PFSK-1 (cell line): ENCODE data around the gene INPP4A.

ENCODE experiments used
- FOXP2 ChIP-seq: optimal IDR thresholded peaks from 2 replicates; pipeline ENCODE3; 2011; ENCODE audit warnings: borderline replicate concordance, control low read depth, inconsistent platforms; ENCODE audit not compliant: insufficient read depth; ENCODE audit errors: extremely low read length, extremely low read depth
- POLR2AphosphoS5 ChIP-seq: IDR thresholded peaks from 2 replicates; pipeline ENCODE4 v1.6.1; 2012; ENCODE audit warnings: low read depth, mild to moderate bottlenecking, control low read depth, low read length, moderate library complexity
- REST ChIP-seq, 2 experiments: IDR thresholded peaks; 2 replicates each; pipeline versions ENCODE4 v1.6.1 to v1.8.0; 2011 to 2012; ENCODE audit warnings: low read depth in 2 of 2, low read length in 2 of 2, control low read depth in 1 of 2, inconsistent platforms in 1 of 2, mild to moderate bottlenecking in 1 of 2, moderate library complexity in 1 of 2; ENCODE audit not compliant: insufficient read depth in 1 of 2
- SIN3A ChIP-seq: IDR thresholded peaks from 2 replicates; pipeline ENCODE4 v1.6.1; 2012; ENCODE audit warnings: mild to moderate bottlenecking, low read length, moderate library complexity, borderline replicate concordance; ENCODE audit not compliant: insufficient read depth
- TAF1 ChIP-seq: IDR thresholded peaks from 2 replicates; pipeline ENCODE4 v1.6.1; 2012; ENCODE audit warnings: low read length, control low read depth, borderline replicate concordance; ENCODE audit not compliant: insufficient read depth

Gene INPP4A

GRCh38 chr2:98403878-98404277 is 40.8 kb upstream of the INPP4A start:
- TF ChIP-seq FOXP2 (no peak), TAF1 (no peak), REST (IDR thresholded peaks at IDR 0.05; ENCODE audit: insufficient read depth in 1 of 2, low read depth in 2 of 2, low read length in 2 of 2) (no peak), POLR2AphosphoS5 (no peak), SIN3A (no peak)

GRCh38 chr2:98404556-98405250 is 40.0 kb upstream of the INPP4A start:
- TF ChIP-seq FOXP2 (no peak), POLR2AphosphoS5 (no peak), SIN3A (no peak), REST (IDR thresholded peaks at IDR 0.05; ENCODE audit: insufficient read depth in 1 of 2, low read depth in 2 of 2, low read length in 2 of 2) (no peak)

- no peak for TF ChIP-seq FOXP2
- no peak for TF ChIP-seq TAF1
- TF ChIP-seq SIN3A, result no peak
- TF ChIP-seq POLR2AphosphoS5, result no peak
- TF ChIP-seq REST (IDR thresholded peaks at IDR 0.05; ENCODE audit: insufficient read depth in 1 of 2, low read depth in 2 of 2, low read length in 2 of 2), result no peak
Measured at GRCh38 chr2:98405301-98405700, 39.4 kb upstream of the INPP4A start.

GRCh38 chr2:98408155-98408554 is 36.5 kb upstream of the INPP4A start:
- TF ChIP-seq TAF1, result no peak
- no peak for TF ChIP-seq POLR2AphosphoS5
- no peak for TF ChIP-seq SIN3A
- TF ChIP-seq FOXP2, result no peak
- no peak for TF ChIP-seq REST (IDR thresholded peaks at IDR 0.05; ENCODE audit: insufficient read depth in 1 of 2, low read depth in 2 of 2, low read length in 2 of 2)

- no peak for TF ChIP-seq SIN3A
- no peak for TF ChIP-seq POLR2AphosphoS5
- no peak for TF ChIP-seq FOXP2
- TF ChIP-seq TAF1, result no peak
- no peak for TF ChIP-seq REST (IDR thresholded peaks at IDR 0.05; ENCODE audit: insufficient read depth in 1 of 2, low read depth in 2 of 2, low read length in 2 of 2)
Measured at GRCh38 chr2:98412751-98413458, 31.8 kb upstream of the INPP4A start.
